ENCODE measurements around the gene RUNX1. TPM values are rescaled to one million over a fixed set of nuclear protein-coding genes. Genes with fewer than 3 reads are reported as not detected.

RUNX1 gene
- total and polyA plus RNA-seq, 2 donors (not counting 1 experiment from before 2014, with no cell fraction given), result 26.3 to 73.0 TPM

DNA sequence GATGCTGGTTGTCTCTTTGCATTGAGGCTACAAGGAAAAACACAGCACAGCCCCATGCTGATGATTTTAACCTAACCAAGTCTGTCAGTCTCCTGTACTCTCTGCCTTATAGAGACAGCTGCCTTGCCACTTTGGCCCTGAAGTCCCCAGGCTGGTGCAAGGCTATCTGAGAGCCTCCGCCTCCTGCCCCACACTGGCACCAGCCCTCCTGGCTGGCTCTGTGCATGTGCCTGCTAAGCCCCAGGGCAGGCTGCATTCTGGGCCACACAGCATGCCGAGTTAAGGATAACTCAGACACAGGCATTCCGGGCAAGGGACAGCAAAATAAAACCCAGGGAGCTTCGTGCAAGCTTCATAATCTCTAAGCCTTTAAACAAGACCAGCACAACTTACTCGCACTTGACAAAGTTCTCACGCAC lies 910 bp downstream of the RUNX1 start:
- Mint-ChIP-seq H3K9me3 (ENCODE audit: insufficient read depth) (no peaks in the 10 kb centered on the region), H3K27ac (peak overlapping the region; percentile 96), H3K27me3 (no peaks in the 10 kb centered on the region), H3K4me3 (peak overlapping the region; percentile 90), H3K4me1 (peaks cover 84% of the 10 kb centered on the region)
- Histone ChIP-seq H3K4me3 (ENCODE audit: control extremely low read depth in 1 of 5, extremely low read depth in 1 of 5, insufficient read depth in 1 of 5, low read depth in 2 of 5, low read length in 4 of 5) (peak overlapping the region; percentile 54 to 95 (median 64)), H4K20me1 (ENCODE audit: control insufficient read depth, insufficient read depth, low read length, poor library complexity, severe bottlenecking) (peaks cover 18% of the 10 kb centered on the region), H3K79me2 (ENCODE audit: control insufficient read depth, insufficient read depth, low read length) (peaks cover 51% of the 10 kb centered on the region), H3K4me2 (replicated peaks; ENCODE audit: low read depth, low read length, poor library complexity, severe bottlenecking) (peak overlapping the region; percentile 87), H3K9ac (ENCODE audit: low read length) (peak overlapping the region; percentile 77), H2AFZ (ENCODE audit: insufficient read depth, low read depth, low read length, poor library complexity, severe bottlenecking) (peak overlapping the region; percentile 50), H3K27me3 (replicated peaks in 1 of 4; ENCODE audit: control extremely low read depth in 1 of 4, control insufficient read depth in 3 of 4, insufficient read depth in 4 of 4, low read length in 3 of 4) (no peaks in the 10 kb centered on the region), H3K9me3 (ENCODE audit: control extremely low read depth in 1 of 3, control insufficient read depth in 2 of 3, insufficient read depth in 1 of 3, low read length in 2 of 3) (no peaks in the 10 kb centered on the region), H3K4me1 (ENCODE audit: control insufficient read depth in 2 of 2, insufficient read depth in 2 of 2, low read length in 2 of 2) (peaks cover 65 to 70% of the 10 kb centered on the region in 2 donors), H3K27ac (ENCODE audit: low read length in 2 of 2) (peak overlapping the region; percentile 78 to 80), H3K36me3 (replicated peaks in 1 of 2; ENCODE audit: control extremely low read depth in 1 of 2, control insufficient read depth in 1 of 2, extremely low read depth in 1 of 2, insufficient read depth in 2 of 2, low read length in 1 of 2) (peaks cover 0 to 9% of the 10 kb centered on the region in 2 experiments)
- TF ChIP-seq, protein P1, sequence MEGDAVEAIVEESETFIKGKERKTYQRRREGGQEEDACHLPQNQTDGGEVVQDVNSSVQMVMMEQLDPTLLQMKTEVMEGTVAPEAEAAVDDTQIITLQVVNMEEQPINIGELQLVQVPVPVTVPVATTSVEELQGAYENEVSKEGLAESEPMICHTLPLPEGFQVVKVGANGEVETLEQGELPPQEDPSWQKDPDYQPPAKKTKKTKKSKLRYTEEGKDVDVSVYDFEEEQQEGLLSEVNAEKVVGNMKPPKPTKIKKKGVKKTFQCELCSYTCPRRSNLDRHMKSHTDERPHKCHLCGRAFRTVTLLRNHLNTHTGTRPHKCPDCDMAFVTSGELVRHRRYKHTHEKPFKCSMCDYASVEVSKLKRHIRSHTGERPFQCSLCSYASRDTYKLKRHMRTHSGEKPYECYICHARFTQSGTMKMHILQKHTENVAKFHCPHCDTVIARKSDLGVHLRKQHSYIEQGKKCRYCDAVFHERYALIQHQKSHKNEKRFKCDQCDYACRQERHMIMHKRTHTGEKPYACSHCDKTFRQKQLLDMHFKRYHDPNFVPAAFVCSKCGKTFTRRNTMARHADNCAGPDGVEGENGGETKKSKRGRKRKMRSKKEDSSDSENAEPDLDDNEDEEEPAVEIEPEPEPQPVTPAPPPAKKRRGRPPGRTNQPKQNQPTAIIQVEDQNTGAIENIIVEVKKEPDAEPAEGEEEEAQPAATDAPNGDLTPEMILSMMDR (IDR thresholded peaks at IDR 0.05), result no peak
- TF ChIP-seq EZH2 (IDR thresholded peaks at IDR 0.05; ENCODE audit: borderline replicate concordance, insufficient read depth, low read depth, low read length, poor library complexity, severe bottlenecking), result no peak
- ChIA-PET CTCF (interaction anchor here (0.7 to 10.5 kb wide), 9 partner anchors 12 to 350 kb away, joined by 3 to 131 read pairs (median 3); no protein-coding TSS in a partner anchor), POLR2A (interaction anchor here (0.6 to 3.3 kb wide), 7 partner anchors 16 to 568 kb away, joined by 3 to 21 read pairs (median 7); no protein-coding TSS in a partner anchor)
- no peak for ATAC-seq (ENCODE audit: low read depth)
- no peak for DNase-seq
- 0% methylated on average over 4 of the region's 6 CpGs for WGBS (ENCODE audit: insufficient coverage)
- intact Hi-C loops (cut with micrococcal nuclease), result loop anchor here (1.0 to 10.0 kb wide), 5 partner anchors 22 to 1207 kb away; no protein-coding TSS in a partner anchor

DNA sequence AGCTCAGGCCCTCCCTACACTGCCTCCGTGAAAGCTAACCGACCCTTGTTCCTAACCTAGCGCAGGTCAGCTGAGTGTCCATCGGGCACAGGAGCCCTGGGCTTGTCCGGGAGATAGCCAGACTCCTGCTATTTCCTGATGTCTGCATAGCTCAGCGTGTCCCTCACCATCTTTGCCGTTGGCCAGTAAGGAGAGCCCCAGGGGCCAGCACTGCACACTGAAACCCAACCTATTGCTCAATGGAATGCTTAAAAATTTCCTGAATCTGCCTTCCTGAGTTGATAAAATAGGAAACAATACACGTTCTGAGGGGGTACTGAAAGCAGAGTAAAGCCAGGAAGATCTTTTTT lies 2.2 kb downstream of the RUNX1 start:
- H3K4me2 ChIP-seq (replicated peaks; ENCODE audit: low read depth, low read length, poor library complexity, severe bottlenecking), result peak overlapping the region; percentile 87
- peak overlapping the region; percentile 78 to 80 for H3K27ac ChIP-seq (ENCODE audit: low read length in 2 of 2)
- H3K36me3 ChIP-seq (replicated peaks in 1 of 2; ENCODE audit: control extremely low read depth in 1 of 2, control insufficient read depth in 1 of 2, extremely low read depth in 1 of 2, insufficient read depth in 2 of 2, low read length in 1 of 2), result peaks cover 0 to 22% of the 10 kb centered on the region in 2 experiments
- POLR2A ChIA-PET, result interaction anchor here (0.6 to 3.3 kb wide), 5 partner anchors 11 to 180 kb away, joined by 3 to 21 read pairs (median 5); no protein-coding TSS in a partner anchor
- no peak for DNase-seq
- peak overlapping the region; percentile 50 for H2AFZ ChIP-seq (ENCODE audit: insufficient read depth, low read depth, low read length, poor library complexity, severe bottlenecking)
- H3K4me1 ChIP-seq (ENCODE audit: control insufficient read depth in 2 of 2, insufficient read depth in 2 of 2, low read length in 2 of 2), result peaks cover 75 to 79% of the 10 kb centered on the region in 2 donors
- Mint-ChIP-seq H3K4me3 (peak overlapping the region; percentile 90), H3K4me1 (peaks cover 94% of the 10 kb centered on the region), H3K9me3 (ENCODE audit: insufficient read depth) (no peaks in the 10 kb centered on the region), H3K27me3 (no peaks in the 10 kb centered on the region), H3K27ac (peak overlapping the region; percentile 96)
- intact Hi-C loops (cut with micrococcal nuclease), result loop anchor here (5.0 to 10.0 kb wide), 3 partner anchors 155 to 1208 kb away; no protein-coding TSS in a partner anchor
- WGBS (ENCODE audit: insufficient coverage), result 7% methylated on average over 7 of the region's 8 CpGs
- no peak for TF ChIP-seq EZH2 (IDR thresholded peaks at IDR 0.05; ENCODE audit: borderline replicate concordance, insufficient read depth, low read depth, low read length, poor library complexity, severe bottlenecking)
- TF ChIP-seq, protein P1 (IDR thresholded peaks at IDR 0.05), result no peak
- H3K27me3 ChIP-seq (replicated peaks in 1 of 4; ENCODE audit: control extremely low read depth in 1 of 4, control insufficient read depth in 3 of 4, insufficient read depth in 4 of 4, low read length in 3 of 4), result no peaks in the 10 kb centered on the region
- no peaks in the 10 kb centered on the region for H3K9me3 ChIP-seq (ENCODE audit: control extremely low read depth in 1 of 3, control insufficient read depth in 2 of 3, insufficient read depth in 1 of 3, low read length in 2 of 3)
- H3K4me3 ChIP-seq (ENCODE audit: control extremely low read depth in 1 of 5, extremely low read depth in 1 of 5, insufficient read depth in 1 of 5, low read depth in 2 of 5, low read length in 4 of 5), result peak overlapping the region; percentile 54 to 95 (median 64)
- ATAC-seq (ENCODE audit: low read depth), result no peak
- CTCF ChIA-PET, result interaction anchor here (0.6 to 10.5 kb wide), 7 partner anchors 10 to 355 kb away, joined by 3 to 131 read pairs (median 3); no protein-coding TSS in a partner anchor
- H3K79me2 ChIP-seq (ENCODE audit: control insufficient read depth, insufficient read depth, low read length), result peaks cover 64% of the 10 kb centered on the region
- H4K20me1 ChIP-seq (ENCODE audit: control insufficient read depth, insufficient read depth, low read length, poor library complexity, severe bottlenecking), result peaks cover 31% of the 10 kb centered on the region
- H3K9ac ChIP-seq (ENCODE audit: low read length), result peak overlapping the region; percentile 77

Data from B cell (primary cell).